Measurements from ENCODE around the gene DKC1. TPM values are rescaled to one million over a fixed set of nuclear protein-coding genes. Genes with fewer than 3 reads are reported as not detected.

Gene DKC1
- total and polyA plus RNA-seq, 7 donors, result 21.2 to 61.0 (median 38.2) TPM

DNA sequence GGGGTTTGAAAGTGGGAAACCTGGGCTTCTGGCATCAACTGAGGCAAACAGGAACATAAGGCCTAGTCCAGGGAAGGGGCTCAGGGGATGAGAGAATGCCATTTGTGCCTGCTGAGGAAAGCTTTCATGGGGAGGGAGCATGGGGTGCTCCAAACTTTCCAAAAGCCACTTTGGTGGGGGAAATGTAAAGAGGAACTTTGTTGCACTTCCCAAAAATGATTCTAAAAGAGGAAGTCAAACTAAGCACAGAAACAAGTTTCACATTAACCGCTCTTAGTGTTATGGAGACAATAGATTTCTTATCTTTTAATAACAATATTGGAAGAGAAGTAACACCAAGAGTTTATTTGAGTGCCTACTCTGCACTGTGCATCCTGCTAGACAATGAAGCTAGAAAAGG, 44.0 kb upstream of the DKC1 start:
- Histone ChIP-seq H3K36me3 (ENCODE audit: insufficient read depth in 1 of 2, low read depth in 1 of 2) (no peaks in the 10 kb centered on the region), H3K4me3 (no peak overlapping the region), H3K9me3 (no peaks in the 10 kb centered on the region), H3K27me3 (ENCODE audit: insufficient read depth in 3 of 3, low read length in 2 of 3) (no peaks in the 10 kb centered on the region), H3K27ac (no peak overlapping the region), H3K4me1 (no peaks in the 10 kb centered on the region)
- WGBS, 3 donors, result 74 to 87% (median 84%) methylated on average over 1 of the region's 1 CpG
- intact Hi-C loops (cut with DNase I), result no loop called here
- TF ChIP-seq, protein P1, sequence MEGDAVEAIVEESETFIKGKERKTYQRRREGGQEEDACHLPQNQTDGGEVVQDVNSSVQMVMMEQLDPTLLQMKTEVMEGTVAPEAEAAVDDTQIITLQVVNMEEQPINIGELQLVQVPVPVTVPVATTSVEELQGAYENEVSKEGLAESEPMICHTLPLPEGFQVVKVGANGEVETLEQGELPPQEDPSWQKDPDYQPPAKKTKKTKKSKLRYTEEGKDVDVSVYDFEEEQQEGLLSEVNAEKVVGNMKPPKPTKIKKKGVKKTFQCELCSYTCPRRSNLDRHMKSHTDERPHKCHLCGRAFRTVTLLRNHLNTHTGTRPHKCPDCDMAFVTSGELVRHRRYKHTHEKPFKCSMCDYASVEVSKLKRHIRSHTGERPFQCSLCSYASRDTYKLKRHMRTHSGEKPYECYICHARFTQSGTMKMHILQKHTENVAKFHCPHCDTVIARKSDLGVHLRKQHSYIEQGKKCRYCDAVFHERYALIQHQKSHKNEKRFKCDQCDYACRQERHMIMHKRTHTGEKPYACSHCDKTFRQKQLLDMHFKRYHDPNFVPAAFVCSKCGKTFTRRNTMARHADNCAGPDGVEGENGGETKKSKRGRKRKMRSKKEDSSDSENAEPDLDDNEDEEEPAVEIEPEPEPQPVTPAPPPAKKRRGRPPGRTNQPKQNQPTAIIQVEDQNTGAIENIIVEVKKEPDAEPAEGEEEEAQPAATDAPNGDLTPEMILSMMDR (IDR thresholded peaks at IDR 0.05), result no peak
- ATAC-seq, result no peak
- DNase-seq, result no peak

GRCh38 chrX:154719132-154719675, 43.5 kb upstream of the DKC1 start:
- 63 to 72% (median 69%) methylated on average over 6 of the region's 6 CpGs for WGBS, 3 donors
- Histone ChIP-seq H3K27me3 (ENCODE audit: insufficient read depth in 3 of 3, low read length in 2 of 3) (no peaks in the 10 kb centered on the region), H3K9me3 (no peaks in the 10 kb centered on the region), H3K4me3 (no peak overlapping the region), H3K27ac (no peak overlapping the region), H3K4me1 (no peaks in the 10 kb centered on the region), H3K36me3 (ENCODE audit: insufficient read depth in 1 of 2, low read depth in 1 of 2) (no peaks in the 10 kb centered on the region)
- DNase-seq (no peak), ATAC-seq (no peak)
- intact Hi-C loops (cut with DNase I), result no loop called here
- TF ChIP-seq, protein P1 (IDR thresholded peaks at IDR 0.05), result no peak

DNA sequence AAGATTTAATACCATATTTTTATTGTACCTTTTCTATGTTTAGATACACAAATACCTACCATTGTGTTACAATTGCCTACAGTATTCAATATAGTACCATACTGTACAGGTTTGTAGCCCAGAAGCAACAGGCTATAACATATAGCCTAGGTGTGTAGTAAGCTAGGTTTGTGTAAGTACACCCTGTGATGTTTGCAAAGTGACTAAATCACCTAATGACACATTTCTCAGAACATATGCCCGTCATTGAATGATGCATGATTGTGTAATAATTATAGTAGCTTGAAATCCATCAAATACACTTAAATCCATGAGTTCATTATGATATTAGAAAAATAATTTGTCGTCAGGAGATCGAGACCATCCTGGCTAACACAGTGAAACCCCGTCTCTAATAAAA, 42.6 kb upstream of the DKC1 start:
- H3K36me3 ChIP-seq (ENCODE audit: insufficient read depth in 1 of 2, low read depth in 1 of 2), result no peaks in the 10 kb centered on the region
- ATAC-seq, result no peak
- H3K9me3 ChIP-seq, result no peaks in the 10 kb centered on the region
- TF ChIP-seq, protein P1 (IDR thresholded peaks at IDR 0.05), result no peak
- no peaks in the 10 kb centered on the region for H3K27me3 ChIP-seq (ENCODE audit: insufficient read depth in 3 of 3, low read length in 2 of 3)
- intact Hi-C loops (cut with DNase I), result no loop called here
- 69 to 72% (median 69%) methylated on average over 4 of the region's 4 CpGs for WGBS, 3 donors
- H3K27ac ChIP-seq, result no peak overlapping the region
- no peak for DNase-seq
- no peak overlapping the region for H3K4me3 ChIP-seq
- H3K4me1 ChIP-seq, result no peaks in the 10 kb centered on the region

DNA sequence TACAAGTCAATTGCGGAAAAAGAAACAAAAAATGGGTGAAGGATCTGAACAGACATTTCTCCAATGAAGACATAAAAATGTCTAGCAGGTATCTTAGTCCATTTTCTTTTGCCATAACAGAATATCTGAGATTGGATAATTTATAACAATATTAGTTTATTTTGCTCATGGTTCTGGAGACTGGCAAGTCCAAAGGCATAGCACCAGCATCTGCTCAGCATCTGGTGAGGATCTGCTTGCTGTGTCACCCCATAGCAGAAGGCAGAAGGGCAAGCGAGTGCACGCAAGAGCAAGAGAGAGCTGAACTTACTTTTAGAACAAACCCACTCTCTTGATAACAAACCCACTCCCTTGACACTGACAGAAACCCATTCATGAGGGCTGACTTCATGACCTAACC, 41.5 kb upstream of the DKC1 start:
- WGBS, 3 donors, result 90 to 98% (median 98%) methylated on average over 3 of the region's 3 CpGs
- no peak for DNase-seq
- H3K4me3 ChIP-seq, result no peak overlapping the region
- intact Hi-C loops (cut with DNase I), result no loop called here
- no peak overlapping the region for H3K27ac ChIP-seq
- H3K36me3 ChIP-seq (ENCODE audit: insufficient read depth in 1 of 2, low read depth in 1 of 2), result no peaks in the 10 kb centered on the region
- TF ChIP-seq, protein P1 (IDR thresholded peaks at IDR 0.05), result no peak
- no peaks in the 10 kb centered on the region for H3K27me3 ChIP-seq (ENCODE audit: insufficient read depth in 3 of 3, low read length in 2 of 3)
- H3K4me1 ChIP-seq, result no peaks in the 10 kb centered on the region
- ATAC-seq, result no peak
- no peaks in the 10 kb centered on the region for H3K9me3 ChIP-seq

Measured in psoas muscle (tissue), 8 donors.